HG03521 (cell line): Measurements from ENCODE around the gene FTO.

ENCODE experiments used
- ATAC-seq: cut with Tn5 transposase; IDR thresholded peaks from one replicate; pipeline ENCODE4 v1.9.1; 2021; ENCODE audit warnings: mild to moderate bottlenecking, moderate library complexity; ENCODE audit not compliant: unreplicated experiment

The FTO gene

GRCh38 chr16:54140788-54141136 lies 436.8 kb downstream of the FTO start:
- no peak for ATAC-seq

DNA sequence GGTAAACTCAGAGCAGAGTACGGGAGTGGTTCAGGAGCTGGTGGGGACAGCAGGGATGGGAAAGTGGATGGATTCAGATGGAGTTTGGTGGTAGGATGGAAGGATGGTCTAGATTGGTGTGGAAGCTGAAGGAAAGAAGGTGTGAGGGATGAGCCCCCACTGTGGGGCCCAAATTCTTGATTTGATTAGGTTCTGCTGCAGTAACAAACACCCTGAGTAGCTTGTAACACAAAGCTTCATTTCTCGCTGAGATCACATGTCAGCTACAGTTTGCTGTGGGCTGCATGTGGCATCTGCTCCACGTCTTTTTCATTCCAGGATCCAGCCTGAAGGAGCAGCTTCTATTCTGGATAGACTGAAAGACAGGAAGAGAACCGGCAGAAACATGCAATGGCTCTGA lies 438.8 kb downstream of the FTO start:
- no peak for ATAC-seq

DNA sequence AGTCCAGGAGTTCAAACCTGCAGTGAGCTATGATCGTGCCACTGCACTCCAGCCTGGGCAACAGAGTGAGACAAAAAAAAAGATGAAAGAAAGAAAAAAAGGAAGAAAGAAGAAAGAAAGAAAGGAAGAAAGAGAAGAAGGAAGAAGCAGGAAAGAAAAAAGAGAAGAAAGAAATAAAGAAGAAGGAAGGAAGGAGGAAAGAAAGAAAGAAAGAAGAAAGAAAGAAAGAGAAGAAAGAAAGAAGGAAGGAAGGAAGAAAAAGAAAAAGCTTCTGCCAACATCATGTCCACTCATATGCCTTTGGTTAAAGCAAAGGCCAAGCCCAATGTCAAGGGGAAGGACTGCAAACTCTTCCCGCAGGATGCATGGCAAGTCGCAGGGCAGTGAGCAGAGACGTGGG lies 439.5 kb downstream of the FTO start:
- ATAC-seq: no peak

DNA sequence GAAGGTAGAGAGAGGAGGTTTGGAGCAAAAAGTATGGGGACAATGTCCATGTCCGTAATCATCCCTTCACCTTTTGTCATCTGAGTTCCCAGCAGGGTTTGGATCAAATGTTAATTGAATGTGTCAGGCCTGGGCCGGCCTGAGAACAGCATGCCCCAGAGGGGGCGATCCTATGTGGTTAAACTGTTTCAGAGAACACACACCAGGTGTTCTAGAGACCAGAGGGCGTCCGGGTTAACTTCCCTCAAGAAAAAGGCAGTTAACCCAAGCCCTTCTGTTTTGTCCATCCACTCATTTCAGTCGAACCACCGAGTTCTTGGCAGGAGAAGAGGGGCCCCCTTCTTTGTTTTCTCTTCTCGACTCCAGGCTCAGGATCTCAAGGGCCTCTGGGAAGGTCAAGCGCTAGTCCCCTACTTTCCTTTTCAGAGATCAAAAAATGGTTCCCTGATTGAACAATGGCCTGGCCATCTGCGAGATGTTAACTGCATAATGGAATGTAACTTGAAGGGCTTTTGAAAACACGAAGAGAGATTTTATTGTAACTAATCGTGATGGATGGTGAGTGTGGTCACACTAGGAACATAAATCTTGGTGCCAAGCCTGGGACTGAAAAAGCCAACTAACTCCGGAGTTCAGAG lies 440.1 kb downstream of the FTO start:
- ATAC-seq: no peak

DNA sequence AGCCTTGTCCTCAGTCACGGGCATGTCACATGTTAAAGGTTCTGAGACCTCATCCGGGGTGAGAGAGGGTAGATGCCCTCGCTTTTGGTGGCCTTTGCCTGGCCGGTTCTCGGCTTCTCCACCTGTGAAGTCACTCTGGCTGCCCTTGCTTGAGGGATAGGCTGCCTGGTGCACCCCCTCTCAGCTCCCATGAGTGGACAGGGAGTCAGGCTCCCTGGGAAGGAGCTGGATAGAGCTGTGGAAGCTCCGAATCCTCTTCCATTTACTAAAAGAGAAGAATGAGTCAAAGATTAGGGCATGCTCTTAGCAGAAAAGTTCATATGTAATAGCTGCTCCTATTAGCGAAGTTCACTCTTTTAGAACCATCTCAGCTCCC lies 440.6 kb downstream of the FTO start:
- ATAC-seq: no peak

DNA sequence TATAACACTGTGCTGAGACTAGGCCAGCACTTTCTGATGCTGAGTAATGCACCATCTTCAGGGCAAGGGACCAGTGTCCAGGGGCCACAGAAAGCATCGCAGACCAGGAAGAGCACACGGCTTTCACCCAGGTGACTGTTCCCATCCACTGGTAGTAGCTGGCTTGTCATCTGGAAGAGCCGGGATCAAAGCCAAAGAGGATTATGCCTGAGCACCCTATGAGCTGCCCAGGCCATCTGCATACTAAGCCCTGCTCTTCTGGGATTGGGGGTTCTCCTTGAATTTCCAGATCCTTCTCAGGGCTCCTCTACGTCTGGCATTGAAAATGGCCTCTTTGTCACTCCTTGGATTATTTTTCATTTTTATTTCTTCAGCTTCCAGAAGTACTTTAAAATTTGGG lies 441.9 kb downstream of the FTO start:
- ATAC-seq: no peak

GRCh38 chr16:54148974-54149373 lies 445.0 kb downstream of the FTO start:
- no peak for ATAC-seq

GRCh38 chr16:54150861-54151260 lies 446.9 kb downstream of the FTO start:
- ATAC-seq: no peak

GRCh38 chr16:54152362-54153239 lies 448.6 kb downstream of the FTO start:
- ATAC-seq: no peak

- no peak for ATAC-seq
These were observed 449.4 kb downstream of the FTO start for GRCh38 chr16:54153240-54153934.

DNA sequence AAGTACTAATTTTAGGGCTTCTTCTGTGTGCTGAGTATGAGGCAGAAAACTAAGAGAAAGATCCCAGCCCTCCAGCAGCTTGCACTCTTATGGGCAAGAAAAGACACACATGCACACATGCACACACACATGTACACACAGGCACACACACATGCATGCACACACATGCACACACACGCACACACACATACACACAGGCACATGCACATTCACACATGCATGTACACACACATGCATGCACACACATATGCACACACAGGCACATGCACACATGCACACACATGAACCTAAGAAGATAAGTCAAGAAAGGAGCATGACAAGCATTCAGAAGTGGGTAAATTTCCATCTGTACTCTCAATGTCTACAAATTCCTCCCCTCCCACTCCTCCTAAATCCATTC lies 452.4 kb downstream of the FTO start:
- ATAC-seq: no peak

DNA sequence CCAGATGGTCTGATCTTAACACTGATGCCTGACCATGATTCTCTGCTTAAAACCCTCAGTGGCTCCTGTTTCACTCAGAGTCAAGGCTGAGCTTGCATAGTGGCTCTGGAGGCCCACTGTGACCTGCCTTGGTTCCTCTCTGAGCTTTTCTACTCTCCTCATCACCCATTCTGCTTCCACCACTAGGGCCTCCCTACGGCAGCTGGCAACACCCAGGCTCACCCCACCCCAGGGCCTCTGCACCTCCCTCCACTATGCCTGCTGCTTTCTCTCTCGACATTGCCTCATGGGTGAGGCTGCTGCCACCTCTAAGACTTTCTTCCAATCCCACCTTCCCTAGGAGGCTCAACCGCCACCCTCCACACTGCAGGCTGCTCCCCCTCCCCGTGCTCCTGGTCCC lies 455.0 kb downstream of the FTO start:
- ATAC-seq: no peak

- ATAC-seq: no peak
These were observed 455.6 kb downstream of the FTO start for GRCh38 chr16:54159490-54160080.

DNA sequence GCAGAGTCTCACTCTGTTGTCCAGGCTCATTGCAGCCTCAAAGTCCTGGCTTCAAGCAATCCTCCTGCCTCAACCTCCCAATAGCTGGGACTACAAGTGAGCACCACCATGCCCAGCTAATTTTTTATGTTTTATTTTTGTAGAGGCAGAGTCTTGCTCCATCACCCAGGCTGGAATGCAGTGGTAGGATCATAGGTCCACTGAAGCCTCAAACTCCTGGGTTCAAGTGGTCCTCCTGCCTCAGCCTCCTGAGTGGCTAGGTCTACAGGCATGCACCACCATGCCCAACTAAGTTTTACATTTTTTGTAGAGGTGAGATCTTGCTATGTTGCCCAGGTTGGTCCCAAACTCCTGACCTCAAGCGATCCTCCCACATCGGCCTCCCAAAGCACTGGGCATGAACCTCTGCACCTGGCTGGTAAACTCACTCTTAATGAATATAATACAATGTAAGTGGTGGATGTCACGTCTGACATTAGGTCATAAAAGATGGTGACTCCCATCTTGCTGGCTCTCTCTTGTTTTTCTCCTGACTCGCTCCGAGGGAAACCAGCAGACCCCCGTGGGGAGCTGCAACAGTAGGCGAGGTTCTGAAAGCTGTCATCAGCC lies 456.4 kb downstream of the FTO start:
- no peak for ATAC-seq

DNA sequence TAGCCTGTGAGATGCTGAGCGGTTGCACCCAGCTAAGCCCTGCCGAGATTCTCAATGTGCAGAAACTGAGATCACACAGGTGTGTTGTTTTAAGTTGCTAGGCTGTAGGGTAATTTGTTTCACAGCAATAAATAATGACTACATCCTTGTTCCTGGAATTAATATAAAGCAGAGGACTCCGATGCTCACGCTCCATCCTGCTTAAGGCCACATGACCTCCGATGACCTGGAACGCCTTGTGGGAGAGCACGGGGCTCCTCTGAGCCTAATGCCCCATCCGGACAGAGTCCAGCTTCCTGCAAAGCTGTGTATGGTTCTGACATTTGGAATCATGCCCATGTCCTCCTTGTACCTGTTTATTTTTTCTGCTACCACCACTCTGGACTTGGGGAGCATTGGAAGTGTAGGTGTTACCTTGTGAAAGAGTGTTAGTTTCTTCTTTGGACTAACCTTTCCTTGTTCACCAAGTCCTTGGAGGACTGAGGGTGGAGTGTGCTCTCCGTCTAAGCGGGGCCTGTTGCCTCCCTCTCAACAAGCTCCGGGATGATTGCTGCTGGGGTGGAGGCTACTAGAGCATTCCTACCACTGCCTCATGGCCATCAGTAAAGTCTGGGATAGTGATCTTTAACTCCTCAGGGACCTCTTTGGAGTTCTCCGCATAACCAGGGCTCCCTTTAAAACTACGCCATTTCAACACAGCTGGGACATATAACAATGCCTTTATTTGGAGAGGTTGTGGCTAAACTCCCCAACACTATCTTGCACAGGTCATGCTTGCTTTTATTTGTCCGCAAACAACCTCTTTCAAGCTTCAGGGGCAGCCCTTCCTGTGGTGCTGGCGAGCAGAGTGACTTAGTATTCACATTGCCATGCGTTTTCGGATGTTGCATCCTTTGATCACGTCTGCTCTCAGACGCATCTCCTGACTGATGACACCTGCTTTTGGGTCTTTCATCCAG lies 457.3 kb downstream of the FTO start:
- no peak for ATAC-seq

- no peak for ATAC-seq
These were observed 459.4 kb downstream of the FTO start for GRCh38 chr16:54163197-54163843.

- ATAC-seq: no peak
These were observed 460.8 kb downstream of the FTO start for GRCh38 chr16:54164789-54165173.

- no peak for ATAC-seq
These were observed 461.4 kb downstream of the FTO start for GRCh38 chr16:54165174-54165911.
